ENCODE data around the gene ANKRD29.
"Not testable (repeated sequence)": the region's sequence is repeated elsewhere in the genome, so short reads cannot be mapped to it uniquely, and the experiment has no call there.

The ANKRD29 gene

DNA sequence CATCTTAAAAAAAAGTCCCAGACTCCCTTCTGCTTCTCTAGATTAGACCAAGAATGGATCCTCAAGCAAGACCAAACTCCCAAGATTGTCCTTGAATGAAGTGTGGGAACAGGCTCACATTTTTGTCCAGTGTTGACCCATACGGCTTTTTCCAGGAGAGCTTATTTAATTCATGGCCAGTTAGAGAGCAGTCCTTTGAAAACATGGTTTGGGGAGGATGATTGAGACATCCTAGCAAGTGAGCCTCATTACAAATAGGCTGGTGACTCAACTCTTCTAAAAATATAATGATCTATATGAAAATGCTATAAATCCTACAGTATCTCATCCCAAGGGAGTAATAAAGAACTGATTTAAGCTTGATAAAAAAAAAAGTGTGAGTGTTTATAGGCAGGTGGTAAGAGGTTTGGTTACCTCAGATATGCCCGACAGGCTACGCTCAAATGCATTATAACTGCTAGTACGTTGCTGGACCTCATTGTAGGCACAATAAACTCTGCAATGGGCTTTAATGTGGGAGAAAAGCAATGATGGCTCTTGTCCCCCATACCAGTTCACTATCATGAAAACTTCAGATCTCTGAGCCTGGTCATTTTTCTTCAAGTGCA, 17.0 kb downstream of the ANKRD29 start:
- DNase-seq (ENCODE audit: low read depth, low spot score) = no peak

GRCh38 chr18:23643815-23644490, 18.8 kb downstream of the ANKRD29 start:
- DNase-seq (ENCODE audit: low read depth, low spot score) = no peak

- no peak for DNase-seq (ENCODE audit: low read depth, low spot score)
Observed at GRCh38 chr18:23641937-23642666, 20.6 kb downstream of the ANKRD29 start.

DNA sequence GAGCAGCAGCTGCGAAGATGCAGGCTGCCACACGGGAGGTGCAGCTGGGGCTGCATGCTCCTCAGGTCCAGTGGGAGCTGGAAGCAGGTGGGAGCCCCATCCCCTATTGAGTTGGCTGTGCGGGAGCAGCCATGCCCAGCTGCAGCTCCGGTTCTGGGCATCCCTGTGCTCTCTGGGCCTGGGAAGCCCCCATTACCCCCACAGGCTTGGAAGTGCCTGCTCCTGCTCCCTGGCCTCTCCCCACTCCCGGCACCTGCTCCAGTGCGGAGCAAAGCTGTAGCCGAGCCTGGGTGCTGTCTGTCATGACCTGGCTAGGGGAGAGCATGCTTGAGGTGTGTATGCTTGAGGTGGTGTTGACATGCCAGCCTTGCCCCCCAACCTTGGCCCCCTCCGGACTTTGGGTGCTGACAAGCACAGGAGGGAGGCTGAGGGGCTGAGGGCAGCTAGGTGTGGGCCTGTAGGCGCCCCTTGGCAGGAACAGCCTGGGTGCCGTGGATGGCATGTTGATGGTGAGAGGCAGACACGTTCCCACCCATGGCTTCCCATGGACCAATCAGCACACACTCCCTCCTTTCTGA, 21.5 kb downstream of the ANKRD29 start:
- DNase-seq (ENCODE audit: low read depth, low spot score) = no peak

- no peak for DNase-seq (ENCODE audit: low read depth, low spot score)
Observed at GRCh38 chr18:23640052-23640451, 22.7 kb downstream of the ANKRD29 start.

DNA sequence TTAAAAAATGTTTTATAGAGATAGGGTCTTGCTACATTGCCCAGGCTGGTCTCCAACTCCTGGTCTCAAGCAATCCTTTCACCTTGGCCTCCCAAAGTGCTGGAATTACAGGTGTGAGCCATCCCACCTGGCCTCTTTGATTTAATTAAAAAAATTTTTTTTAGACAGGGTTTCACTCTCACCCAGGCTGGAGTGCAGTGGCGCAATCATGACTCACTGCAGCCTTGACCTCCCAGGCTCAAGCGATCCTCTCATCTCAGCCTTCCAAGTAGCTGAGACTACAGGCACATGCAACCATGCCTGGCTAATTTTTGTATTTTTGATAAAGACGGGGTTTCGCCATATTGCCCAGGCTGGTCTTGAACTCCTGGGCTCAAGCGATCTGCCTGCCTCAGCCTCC, 26.3 kb downstream of the ANKRD29 start:
- not testable (repeated sequence) for DNase-seq (ENCODE audit: low read depth, low spot score)

DNA sequence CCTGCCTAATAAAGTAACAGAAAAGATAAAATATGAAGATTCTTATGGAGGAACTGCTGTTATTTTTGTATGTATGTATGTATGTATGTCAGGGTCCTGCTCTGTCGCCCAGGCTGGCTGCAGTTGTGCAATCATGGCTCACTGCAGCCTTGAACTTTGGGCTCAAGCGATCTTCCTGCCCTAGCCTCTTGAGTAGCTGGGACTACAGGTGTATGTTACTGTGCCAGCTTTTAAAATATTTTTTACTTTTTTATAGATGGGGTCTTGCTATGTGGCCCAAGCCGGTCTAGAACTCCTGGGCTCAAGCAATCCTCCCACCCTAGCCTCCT, 26.7 kb downstream of the ANKRD29 start:
- DNase-seq (ENCODE audit: low read depth, low spot score) = no peak

DNA sequence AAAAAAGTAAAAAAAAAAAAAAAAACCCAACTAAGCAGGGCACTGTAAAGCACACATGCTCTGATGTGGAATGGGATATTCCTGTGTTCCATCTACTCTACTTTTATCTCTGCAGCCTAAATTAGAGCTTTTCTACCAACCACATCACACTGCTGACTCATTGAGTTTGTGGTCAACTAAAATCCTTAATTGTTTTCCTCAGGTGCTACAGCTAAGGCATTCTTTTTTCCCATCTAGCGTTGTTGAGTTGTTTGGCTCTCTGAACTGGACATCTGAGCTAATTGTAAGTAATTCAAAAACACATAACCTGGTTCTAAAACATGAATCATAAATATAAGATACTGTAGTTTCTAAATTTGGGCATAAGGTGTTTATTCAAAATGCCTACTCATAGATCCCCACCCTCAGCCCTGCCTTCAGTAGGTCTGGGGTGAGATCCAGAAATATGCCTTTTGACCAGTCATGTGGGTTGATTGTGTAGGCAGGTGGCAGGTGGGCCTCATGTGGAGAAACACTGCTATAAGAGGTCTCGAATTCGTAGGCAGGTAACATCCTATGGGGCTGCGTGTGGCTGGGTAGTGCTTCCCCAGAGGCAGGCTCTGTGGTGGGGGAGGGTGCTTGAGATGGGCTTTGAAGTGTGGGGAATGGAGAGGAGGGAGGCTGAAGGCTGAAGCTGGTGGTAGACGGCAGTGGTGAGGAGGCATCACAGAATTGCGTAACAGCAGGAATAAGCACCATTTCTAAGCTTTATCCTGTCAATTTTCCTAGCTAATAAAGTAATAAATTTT, 27.2 kb downstream of the ANKRD29 start:
- DNase-seq (ENCODE audit: low read depth, low spot score) = no peak

DNA sequence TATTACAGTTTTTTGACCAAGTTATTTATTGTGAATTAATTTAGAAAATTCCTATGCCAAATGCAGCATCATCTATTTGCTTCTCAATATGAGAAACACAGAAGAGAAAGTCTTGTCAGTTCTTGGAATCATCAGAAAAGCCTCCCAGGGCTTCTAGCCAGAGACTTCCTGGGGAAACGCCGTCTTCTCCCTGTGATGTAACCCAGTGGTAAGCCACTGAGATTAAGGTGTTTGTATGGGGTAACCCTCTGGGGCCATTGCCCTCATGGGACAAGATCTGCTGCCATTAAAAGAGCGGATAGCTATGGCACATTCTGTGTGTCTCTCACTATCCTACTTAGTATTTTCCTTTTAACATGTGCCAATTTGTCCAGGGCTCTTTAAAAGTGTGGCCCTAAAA, 28.0 kb downstream of the ANKRD29 start:
- no peak for DNase-seq (ENCODE audit: low read depth, low spot score)

DNA sequence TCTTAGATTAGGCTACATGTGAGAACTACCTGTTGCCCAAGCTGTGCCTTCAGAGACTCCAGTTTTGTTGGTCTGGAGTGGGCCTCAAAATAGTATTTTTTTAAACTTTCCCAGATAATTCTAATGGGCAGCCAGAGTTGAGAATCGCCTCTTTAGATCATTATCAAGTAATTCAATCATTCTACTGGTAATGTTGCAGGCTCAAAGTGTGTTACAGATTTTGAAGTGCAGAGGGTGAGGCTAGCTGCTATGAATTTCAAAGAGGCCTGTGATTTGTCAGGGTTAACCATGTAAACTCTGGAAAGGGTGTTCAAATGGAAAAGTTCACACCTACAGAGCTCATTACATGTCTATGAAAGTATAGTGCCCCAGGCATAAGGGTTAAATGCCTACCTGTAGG, 30.1 kb downstream of the ANKRD29 start:
- DNase-seq (ENCODE audit: low read depth, low spot score) = no peak

- no peak for DNase-seq (ENCODE audit: low read depth, low spot score)
Observed at GRCh38 chr18:23631746-23632145, 31.0 kb downstream of the ANKRD29 start.

- DNase-seq (ENCODE audit: low read depth, low spot score) = no peak
Observed at GRCh38 chr18:23631312-23631711, 31.4 kb downstream of the ANKRD29 start.

- DNase-seq (ENCODE audit: low read depth, low spot score) = no peak
Observed at GRCh38 chr18:23629444-23629946, 33.2 kb downstream of the ANKRD29 start.

DNA sequence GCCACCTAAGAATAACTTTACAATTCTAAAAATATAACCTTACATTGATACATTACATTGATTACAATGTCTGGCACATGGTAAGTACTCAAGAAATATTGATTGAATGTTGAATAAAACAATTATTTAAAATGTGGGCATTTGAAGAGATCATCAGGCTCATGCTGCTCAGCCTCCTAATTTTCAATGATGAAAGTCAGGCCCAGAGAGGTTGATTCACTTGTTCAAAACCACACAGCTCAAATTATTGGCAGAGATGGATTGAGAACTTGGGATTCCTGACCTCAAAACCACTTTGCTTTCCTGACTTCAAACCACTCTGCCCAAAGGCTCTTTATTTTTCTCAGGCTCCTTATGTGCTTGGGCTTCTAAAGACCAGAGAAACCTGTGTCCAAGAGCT, 34.7 kb downstream of the ANKRD29 start:
- DNase-seq (ENCODE audit: low read depth, low spot score) = no peak

DNA sequence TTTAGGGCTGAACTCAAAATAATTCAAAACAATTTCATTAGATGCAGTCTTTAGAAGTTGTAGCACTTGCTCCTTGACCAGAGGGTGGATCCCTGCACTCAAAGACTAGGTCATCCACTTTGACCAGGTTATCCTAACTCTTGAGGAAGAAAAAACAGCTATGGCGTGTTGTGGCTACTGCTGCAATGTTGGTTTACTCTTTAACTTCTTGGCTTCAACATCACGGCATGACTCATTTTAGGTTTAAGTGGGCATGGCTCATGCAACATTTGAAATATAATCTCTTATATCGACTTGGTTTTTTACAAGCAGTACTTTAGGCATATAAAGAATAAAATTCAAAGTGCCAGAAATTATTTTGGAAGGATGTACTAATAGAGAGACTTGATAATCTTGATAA, 35.4 kb downstream of the ANKRD29 start:
- DNase-seq (ENCODE audit: low read depth, low spot score) = no peak

DNA sequence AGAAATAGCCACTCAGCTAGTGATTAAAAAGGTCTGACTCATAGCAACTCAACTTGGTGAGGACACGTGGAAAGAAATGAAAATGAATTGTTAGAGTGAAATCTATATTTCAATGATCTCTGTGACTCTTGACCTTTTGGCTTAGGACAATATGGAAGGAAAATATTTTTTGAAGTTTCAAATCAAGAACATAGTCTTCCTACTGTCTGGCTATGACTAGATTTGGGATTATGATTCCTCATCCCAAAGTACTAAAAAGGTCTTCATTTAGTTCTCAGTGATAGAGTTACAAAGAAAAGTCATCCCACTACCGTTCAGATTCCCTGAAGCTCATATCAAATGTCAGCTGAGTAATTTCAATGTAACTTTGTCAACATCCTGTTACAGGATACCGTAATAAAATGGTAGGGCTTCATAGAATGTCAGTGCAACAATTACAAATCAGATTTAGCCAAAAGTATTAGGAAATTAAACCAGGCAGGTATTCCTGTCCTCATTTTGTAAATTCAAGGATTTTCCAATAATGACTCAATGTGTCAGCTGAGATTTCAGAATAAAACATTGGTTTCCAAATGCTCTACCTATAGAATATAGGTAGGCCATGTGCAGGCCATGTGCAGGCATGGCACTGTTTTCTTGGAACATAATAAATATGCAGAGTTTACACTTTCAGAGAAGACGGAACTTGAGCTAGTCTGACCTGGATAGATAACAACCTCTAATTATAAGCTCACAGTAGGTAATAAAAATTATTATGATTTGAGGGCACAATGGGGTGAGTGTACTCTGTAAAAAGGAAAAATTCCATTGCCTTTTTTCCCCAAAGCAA, 36.0 kb downstream of the ANKRD29 start:
- DNase-seq (ENCODE audit: low read depth, low spot score) = no peak

- no peak for DNase-seq (ENCODE audit: low read depth, low spot score)
Observed at GRCh38 chr18:23623040-23623439, 39.7 kb downstream of the ANKRD29 start.

- DNase-seq (ENCODE audit: low read depth, low spot score) = no peak
Observed at GRCh38 chr18:23619388-23619881, 43.3 kb downstream of the ANKRD29 start.

GRCh38 chr18:23618862-23619387, 43.8 kb downstream of the ANKRD29 start:
- no peak for DNase-seq (ENCODE audit: low read depth, low spot score)

GRCh38 chr18:23617412-23618014, 45.2 kb downstream of the ANKRD29 start:
- DNase-seq (ENCODE audit: low read depth, low spot score) = no peak

Measured in activated naive CD8-positive, alpha-beta T cell treated with anti-CD3 and anti-CD28 coated beads, Interleukin-2, amount 50 U/mL, for 16 hours (primary cell).